ENCODE measurements around the gene LDLRAP1.
"Not testable (repeated sequence)": the region's sequence is repeated elsewhere in the genome, so short reads cannot be mapped to it uniquely, and the experiment has no call there.

LDLRAP1 gene

DNA sequence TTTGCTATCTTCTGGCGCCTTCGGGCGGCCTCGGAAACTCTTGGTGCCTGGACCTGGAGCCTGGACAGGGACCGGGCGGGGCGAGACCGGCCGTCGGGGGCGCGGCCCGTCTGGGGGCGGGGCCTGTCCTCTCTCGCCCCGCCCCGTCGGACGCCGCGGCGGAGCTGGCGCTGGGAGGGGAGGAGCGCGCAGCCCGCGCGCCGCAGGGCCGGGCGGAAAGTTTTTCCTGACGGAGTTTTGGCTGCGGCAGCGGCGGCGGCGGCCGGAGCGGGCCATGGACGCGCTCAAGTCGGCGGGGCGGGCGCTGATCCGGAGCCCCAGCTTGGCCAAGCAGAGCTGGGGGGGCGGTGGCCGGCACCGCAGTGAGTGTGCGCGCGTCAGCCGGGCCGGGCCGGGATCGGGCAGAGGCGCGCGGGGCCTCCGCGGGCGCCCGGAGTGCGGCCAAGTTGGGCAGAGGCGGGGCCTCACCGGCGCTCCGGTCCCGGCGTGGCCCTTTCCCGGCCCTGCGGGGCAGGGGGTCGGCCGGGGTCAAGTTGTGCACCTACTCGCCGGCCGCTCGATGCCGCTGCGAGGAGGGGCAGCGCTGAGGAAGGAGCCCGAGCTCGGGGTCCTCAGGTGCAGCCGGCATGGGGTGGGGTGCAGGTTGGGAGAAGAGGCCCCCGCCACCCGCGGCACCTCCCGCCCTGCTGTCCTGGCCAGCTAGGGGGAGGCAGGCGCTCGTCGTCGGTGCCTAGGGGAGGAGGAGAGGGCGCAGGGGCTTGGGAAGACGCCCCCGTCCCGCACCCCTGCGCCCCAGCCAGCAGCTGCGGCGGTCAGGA lies at the start of gene LDLRAP1:
TSS of gene LDLRAP1 (plus strand) at position 182 of the 818 bp plus-strand sequence. CDS start at position 275, 93 bp downstream.
- peak in 1 of 2 donors; percentile 38 for DNase-seq (ENCODE audit: low read depth in 2 of 2)

DNA sequence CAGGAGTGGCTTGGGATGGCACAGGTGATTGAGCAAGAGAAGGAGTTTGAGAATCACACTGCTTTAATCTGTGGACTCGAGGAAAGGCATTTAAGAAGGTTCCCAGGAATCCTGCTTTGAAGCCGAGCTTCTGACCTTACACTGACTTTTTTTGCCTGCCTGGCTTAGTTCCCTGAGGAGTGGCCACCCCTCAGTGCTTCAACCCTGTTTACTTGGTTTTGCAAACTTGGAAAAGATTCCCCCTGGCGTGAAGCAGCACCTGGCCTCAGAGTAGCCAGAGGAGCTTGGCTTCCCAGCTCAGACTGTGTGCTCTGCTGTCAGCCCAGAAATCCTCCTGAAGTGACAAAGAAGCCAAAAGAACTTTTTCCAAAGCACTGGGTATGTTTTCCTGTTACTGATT lies 48.5 kb upstream of the LDLRAP1 start:
- DNase-seq (ENCODE audit: low read depth in 2 of 2) = no peak

- DNase-seq (ENCODE audit: low read depth in 2 of 2) = no peak
Measured at GRCh38 chr1:25500694-25501093, 42.7 kb upstream of the LDLRAP1 start.

GRCh38 chr1:25501235-25502058 lies 42.0 kb upstream of the LDLRAP1 start:
- DNase-seq (ENCODE audit: low read depth in 2 of 2) = no peak

GRCh38 chr1:25502957-25503356 lies 40.4 kb upstream of the LDLRAP1 start:
- no peak for DNase-seq (ENCODE audit: low read depth in 2 of 2)

DNA sequence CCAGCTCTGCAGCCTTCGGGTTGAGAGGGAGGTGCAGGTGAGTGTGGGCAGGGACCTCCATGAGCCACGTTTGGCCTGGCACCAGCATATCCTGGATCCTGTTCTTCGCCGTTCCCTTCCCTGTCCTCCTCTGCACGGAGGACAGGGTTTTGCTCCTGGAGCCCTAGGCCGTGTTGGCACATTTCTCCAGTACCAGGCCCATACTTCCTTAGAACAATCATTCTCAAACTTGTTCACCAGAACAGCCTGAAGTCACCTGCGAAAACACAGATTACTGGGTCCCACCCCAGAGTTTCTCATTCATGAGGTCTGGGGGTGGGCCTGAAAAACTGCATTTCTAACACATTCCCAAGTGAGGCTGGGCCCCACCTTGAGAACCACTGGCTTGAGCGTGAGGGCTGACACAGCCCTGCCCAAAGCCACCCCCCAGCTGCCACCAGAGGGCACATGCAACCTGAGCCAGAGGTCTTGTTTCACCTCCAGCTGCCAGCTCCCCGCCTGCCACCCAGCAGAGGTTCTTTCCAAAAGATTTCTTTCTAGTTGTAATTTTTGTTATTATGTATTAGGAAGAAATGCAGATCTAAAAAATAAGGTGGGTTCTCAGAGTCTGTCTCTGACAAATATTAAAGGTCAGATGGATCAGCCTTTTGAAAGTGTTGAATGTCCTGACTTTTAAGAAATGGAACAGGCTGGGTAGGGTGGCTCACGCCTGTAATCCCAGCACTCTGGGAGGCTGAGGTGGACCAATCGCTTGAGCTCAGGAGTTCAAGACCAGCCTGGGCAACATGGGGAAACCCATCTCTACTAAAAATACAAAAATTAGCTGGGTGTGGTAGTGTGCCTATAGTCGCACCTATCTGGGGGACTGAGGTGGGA lies 39.6 kb upstream of the LDLRAP1 start:
- DNase-seq (ENCODE audit: low read depth in 2 of 2) = peak; percentile 27 to 34

DNA sequence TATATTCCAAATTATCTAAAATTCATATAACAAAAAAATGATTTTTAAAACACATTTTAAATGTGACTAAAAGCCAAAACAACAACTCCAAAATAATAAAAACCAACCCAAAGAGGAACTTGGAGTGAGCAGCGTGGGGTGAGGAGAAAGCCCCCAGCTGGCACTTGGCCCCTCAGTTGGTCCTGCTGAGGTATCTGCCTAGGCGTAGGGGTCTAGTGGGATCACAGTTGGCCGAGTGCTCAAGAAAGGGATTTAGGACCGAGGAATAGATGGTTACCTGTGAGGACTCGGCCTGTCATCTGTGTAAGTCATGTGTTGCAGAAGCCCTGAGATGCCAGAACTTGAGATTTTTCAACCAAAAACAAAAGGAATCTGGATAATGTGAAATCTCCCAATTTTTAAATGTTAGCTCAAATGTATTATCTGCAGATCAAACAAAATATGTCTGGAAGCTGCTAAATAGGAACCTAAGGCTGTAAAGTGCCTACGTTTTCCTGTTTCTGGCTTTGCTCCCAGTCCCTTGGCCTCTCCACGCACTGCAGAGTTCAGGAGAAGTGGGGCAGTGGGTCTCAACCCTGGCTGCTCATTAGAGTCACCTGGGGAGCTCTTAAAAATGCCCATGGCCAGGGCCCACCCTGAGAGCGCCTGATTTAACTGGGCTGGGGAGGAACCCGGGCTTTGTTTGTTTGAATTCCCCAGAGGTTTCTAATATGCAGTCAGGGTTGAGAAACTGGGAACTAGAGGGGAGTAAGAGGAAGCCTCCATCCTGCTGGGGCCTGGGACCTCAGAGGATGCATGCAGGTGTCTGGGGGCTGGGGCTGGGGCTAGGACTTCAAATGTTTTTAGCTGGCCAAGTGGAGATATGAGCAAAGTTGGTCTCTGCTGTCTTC lies 38.5 kb upstream of the LDLRAP1 start:
- DNase-seq (ENCODE audit: low read depth in 2 of 2) = no peak

DNA sequence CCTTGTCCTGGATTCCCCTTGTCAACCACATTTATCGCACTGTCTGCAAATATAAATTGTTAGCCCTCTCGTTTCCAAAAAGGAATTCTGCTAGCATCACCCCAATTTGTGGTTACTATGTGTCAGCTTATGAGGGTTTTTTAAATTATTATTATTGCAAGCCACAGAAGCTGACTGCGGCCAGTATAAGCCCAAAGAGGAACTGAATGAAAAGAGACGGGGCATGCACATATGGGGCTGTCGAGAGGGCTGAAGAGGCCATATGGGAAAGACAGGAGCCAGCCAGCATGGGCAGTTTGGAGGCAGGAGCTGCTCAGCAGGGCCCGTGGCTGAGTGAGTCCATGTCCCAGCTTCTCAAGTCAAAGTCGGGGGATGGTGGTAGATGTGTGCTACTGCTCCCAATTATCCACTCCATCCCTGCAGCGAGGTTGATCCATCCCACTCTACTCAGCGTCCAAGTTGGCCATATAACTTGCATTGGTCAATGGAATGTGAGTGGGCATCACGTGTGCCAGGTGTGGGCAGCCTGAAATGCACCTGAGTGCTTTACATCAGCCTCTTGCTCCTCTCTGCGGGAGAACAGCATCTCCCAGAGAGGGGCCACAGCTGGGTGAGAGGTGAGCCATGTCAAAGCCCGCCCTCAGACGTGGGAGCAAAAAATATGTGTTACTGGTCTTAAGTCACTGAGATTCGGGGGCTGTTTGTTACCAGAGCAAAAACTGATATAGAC lies 37.6 kb upstream of the LDLRAP1 start:
- DNase-seq (ENCODE audit: low read depth in 2 of 2) = no peak

DNA sequence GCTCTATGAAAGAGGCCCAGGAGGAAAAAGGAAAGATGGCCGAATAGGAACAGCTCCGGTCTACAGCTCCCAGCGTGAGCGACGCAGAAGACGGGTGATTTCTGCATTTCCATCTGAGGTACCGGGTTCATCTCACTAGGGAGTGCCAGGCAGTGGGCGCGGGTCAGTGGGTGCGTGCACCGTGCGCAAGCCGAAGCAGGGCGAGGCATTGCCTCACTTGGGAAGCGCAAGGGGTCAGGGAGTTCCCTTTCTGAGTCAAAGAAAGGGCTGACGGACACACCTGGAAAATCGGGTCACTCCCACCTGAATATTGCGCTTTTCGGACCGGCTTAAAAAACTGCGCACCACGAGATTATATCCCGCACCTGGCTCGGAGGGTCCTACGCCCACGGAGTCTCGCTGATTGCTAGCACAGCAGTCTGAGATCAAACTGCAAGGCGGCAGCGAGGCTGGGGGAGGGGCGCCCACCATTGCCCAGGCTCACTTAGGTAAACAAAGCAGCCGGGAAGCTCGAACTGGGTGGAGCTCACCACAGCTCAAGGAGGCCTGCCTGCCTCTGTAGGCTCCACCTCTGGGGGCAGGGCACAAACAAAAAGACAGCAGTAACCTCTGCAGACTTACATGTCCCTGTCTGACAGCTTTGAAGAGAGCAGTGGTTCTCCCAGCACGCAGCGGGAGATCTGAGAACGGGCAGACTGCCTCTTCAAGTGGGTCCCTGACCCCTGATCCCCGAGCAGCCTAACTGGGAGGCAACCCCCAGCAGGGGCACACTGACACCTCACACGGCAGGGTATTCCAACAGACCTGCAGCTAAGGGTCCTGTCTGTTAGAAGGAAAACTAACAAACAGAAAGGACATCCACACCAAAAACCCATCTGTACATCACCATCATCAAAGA lies 36.6 kb upstream of the LDLRAP1 start:
- DNase-seq (ENCODE audit: low read depth in 2 of 2) = not testable (repeated sequence)

DNA sequence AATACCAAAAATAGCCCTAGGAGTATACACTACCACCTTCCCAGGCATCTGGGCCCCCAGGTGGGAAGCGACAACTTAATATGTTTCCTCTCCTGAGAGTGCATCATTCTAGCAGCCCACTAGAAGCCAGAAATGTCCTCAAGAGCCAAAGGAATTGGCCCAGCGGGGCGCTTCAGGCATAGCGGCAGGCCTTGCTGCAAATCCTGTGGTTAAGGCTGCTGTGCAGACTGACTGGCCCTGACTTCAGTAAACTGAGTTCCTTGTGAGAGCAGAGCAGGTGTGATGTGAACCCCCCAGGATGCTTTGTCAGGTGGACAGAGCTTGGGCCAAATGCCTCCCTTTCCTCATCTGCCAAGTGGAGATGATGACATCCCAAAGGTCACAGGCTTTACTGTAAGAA lies 29.7 kb upstream of the LDLRAP1 start:
- no peak for DNase-seq (ENCODE audit: low read depth in 2 of 2)

GRCh38 chr1:25515033-25515432 lies 28.4 kb upstream of the LDLRAP1 start:
- no peak for DNase-seq (ENCODE audit: low read depth in 2 of 2)

DNA sequence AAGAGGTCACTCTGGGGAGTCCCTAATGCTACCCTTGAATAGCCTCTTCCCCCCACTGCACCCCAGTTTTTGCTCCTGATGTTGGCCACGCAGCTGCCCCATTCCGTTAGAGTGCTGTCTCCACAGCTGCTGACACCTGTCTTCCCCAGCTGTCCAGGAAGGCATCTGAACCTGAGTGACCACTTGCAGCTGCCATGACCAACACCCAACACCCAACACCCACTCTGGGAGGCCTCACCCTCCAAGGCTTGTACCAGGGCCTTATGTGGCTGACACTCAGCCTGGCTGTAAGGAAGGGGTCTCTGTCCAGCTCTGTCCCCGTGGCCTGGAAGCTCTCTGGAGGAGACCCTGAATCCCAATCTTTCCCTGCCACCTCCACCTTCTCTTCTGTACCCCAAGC lies 26.7 kb upstream of the LDLRAP1 start:
- DNase-seq (ENCODE audit: low read depth in 2 of 2) = no peak

DNA sequence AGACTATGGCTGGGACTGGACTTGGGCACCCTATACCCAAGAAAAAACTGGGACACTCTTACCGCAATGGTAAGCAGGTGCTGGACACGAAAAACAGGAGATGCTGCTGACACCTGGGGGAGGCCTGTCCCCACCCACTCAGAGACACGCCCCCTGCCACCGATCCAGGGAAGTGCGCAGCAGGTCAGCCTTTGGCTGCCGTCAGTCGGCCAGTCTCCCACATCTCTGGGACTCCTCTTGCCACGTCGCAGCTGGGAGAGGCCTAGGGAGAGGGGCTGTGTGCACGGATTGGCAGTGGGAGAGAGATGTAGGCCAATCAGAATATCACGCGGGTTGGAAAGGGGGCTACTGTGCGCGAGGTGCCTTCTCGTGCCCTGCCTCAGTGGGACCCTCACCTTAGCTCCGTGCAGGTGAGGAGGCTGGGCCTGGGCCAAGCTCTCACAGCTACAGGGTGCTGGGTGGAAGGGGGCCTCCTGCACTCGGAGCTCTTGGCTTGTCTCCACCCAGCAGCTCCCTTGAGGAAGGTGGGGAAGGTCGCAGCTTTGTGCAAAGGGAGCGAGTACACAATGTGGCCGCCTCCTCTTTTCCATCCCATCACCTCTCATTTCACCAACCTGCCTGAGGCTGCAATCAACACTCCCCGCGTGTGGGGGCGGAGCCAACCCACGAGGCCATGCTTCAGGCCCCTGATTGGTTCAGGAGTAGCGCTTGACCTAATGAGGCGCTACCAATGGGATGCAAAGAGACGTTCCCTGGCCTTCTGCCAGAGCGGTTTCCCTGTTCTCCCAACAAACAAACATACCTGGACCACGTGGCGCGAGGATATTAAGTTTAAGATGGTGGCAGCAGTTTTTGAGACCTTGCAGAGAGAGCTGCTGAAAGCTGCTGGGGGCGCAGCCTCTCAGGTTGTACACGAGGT lies 25.7 kb upstream of the LDLRAP1 start:
- no peak for DNase-seq (ENCODE audit: low read depth in 2 of 2)

DNA sequence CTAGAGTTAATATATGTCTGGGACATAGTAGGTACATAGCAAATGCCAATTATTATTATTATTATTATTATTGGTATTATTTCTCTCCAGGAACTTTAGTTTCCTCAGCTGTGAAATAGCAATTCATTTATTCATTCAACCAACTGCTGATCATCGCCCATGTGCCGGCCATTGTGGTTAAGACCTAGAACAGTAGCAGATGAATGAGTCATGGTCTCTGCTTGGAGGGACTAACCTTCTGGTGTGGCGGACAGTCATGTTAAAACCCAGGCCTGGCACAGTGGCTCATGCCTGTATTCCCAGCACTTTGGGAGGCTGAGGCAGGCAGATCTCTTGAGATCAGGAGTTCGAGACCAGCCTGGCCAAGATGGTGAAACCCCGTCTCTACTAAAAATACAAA lies 23.8 kb upstream of the LDLRAP1 start:
- no peak for DNase-seq (ENCODE audit: low read depth in 2 of 2)

DNA sequence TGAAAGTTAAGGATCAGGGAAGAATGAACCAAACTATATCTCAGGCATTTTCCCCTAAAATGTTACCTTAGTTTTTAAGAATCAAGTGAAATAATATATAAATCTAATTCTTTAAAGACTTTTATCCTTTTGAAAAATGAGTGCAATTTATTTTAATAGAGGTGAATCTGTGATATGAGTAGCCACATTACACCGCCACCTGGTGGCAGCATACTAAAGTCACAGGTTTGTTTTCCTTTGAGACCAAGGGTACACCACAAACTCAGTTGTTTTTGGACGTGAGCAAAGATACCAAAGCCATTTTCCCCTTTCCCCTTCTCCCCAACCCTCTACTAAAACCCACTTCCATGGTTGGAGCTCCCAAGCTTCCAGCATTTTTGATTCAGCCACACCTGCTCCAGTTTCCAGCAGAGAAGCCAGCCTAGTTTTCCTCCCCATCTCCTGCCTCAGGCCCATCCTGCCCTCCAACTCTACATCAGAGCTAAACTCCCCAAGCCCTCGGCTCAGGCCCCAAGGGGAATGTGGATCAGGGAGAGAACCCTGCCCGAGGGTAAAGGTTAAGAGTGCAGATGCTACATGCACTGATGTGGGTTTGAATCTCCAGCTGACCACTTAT lies 22.9 kb upstream of the LDLRAP1 start:
- peak; percentile 21 to 42 for DNase-seq (ENCODE audit: low read depth in 2 of 2)

DNA sequence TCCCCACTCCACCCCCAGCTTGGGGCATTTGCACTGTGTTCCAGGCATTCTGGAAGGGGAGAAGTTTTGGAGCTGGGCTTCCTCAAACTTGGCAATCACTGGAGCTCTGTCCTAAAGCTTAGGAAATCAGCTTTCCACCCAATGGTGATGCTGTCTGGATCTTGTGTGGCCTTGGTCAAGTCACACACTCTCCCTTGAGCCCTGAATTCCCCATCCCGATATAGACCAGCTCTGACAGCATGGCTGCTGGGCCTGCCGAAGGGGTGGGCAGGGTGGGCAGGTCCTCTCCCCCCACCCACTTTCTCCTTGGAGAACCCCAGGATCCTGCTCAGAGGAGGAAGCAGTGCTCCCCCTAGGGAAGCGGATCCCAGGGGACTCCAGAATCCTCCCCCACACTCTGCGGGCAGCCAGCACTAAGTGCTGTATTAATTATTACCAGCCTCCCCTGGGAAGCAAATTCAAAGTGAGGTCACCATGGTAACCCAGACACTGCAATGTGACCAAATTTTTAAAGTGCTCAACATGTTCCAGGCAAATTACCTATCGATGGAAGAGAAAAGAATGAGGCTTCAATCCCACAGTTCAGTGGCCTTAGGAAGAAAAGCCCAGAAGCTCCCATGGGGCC lies 21.3 kb upstream of the LDLRAP1 start:
- no peak for DNase-seq (ENCODE audit: low read depth in 2 of 2)

- no peak for DNase-seq (ENCODE audit: low read depth in 2 of 2)
Measured at GRCh38 chr1:25523542-25523941, 19.9 kb upstream of the LDLRAP1 start.

Measured in stimulated activated CD8-positive, alpha-beta memory T cell treated with anti-CD3 and anti-CD28 coated beads, Interleukin-15, amount 100 ng/mL, for 4 hours (primary cell).